AG04450 (cell line): ENCODE measurements around the gene TAF1B. TPM values are rescaled to one million over a fixed set of nuclear protein-coding genes. Genes with fewer than 3 reads are reported as not detected.
"Not testable (repeated sequence)": the region's sequence is repeated elsewhere in the genome, so short reads cannot be mapped to it uniquely, and the experiment has no call there.

Experiments used
- CTCF ChIA-PET: fragments of 300-600, 350-600 bp; formaldehyde crosslinking; extraction: SDS; loops from one replicate; lab custom pipeline; 2022; ENCODE audit warnings: antibody characterized with exemption, inconsistent platforms; lab: Charles Lee
- POLR2A ChIA-PET: fragments of 350-600 bp; formaldehyde crosslinking; extraction: SDS; loops from one replicate; lab custom pipeline; 2021; ENCODE audit warnings: antibody characterized with exemption, inconsistent platforms; lab: Yijun Ruan, JAX
- DNase-seq: peaks from one replicate; pipeline ENCODE4 v3.0.0-alpha.2; 2011; ENCODE audit warnings: low read depth, low spot score
- H3K27ac ChIP-seq: one replicate; pipeline ENCODE4 v1.5.1; 2012; ENCODE audit warnings: low read depth, low read length, control low read depth
- H3K27me3 ChIP-seq: one replicate; pipeline ENCODE4 v1.6.0; 2012; ENCODE audit warnings: low read length; ENCODE audit not compliant: control insufficient read depth, insufficient read depth
- H3K4me3 ChIP-seq: 2 replicates; pipeline ENCODE4 v1.5.1; 2011; ENCODE audit warnings: mild to moderate bottlenecking, low read depth, low read length, control low read depth
- H3K9me3 ChIP-seq: 2 replicates; pipeline ENCODE4 v1.5.1; 2012; ENCODE audit warnings: low read length; ENCODE audit not compliant: control insufficient read depth, insufficient read depth
- polyA plus RNA-seq: library from polyadenylated mRNA; depleted of rRNA; stranded (reverse); fragments of >200 nt; gene quantifications from 2 replicates; pipeline ENCODE4 v1.2.3, GENCODE V29; 2011
- TF ChIP-seq, protein P1 (sequence below): IDR thresholded peaks from 2 replicates; pipeline ENCODE4 v1.5.1; 2011; ENCODE audit warnings: low read depth, low read length, control low read depth, inconsistent platforms

The TAF1B gene
- polyA plus RNA-seq, 1 experiment = 25.8 TPM

DNA sequence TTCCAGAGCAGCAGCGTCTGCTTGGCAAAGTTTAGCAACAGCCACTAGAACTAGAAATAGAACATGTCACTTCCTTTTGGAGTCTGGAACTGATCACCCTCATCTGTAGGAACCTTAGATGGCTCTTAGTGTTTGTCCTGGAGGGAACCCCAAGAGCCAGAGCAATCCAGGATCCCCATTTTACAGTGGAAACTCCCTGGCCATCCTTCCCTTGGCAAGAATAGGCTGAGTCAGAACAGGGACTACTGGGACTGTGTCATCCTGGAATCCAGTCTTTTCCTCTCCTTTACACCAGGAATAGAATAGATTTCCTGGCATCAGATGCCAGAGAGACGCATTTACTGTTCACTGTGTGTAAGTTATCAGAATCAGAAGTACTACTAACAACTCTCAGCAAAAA, 75.0 kb downstream of the TAF1B start:
- ChIA-PET CTCF (no interaction called here), POLR2A (no interaction called here)
- Histone ChIP-seq H3K4me3 (no peak overlapping the region), H3K27ac (no peak overlapping the region), H3K27me3 (no peaks in the 10 kb centered on the region), H3K9me3 (no peaks in the 10 kb centered on the region)
- TF ChIP-seq, protein P1, sequence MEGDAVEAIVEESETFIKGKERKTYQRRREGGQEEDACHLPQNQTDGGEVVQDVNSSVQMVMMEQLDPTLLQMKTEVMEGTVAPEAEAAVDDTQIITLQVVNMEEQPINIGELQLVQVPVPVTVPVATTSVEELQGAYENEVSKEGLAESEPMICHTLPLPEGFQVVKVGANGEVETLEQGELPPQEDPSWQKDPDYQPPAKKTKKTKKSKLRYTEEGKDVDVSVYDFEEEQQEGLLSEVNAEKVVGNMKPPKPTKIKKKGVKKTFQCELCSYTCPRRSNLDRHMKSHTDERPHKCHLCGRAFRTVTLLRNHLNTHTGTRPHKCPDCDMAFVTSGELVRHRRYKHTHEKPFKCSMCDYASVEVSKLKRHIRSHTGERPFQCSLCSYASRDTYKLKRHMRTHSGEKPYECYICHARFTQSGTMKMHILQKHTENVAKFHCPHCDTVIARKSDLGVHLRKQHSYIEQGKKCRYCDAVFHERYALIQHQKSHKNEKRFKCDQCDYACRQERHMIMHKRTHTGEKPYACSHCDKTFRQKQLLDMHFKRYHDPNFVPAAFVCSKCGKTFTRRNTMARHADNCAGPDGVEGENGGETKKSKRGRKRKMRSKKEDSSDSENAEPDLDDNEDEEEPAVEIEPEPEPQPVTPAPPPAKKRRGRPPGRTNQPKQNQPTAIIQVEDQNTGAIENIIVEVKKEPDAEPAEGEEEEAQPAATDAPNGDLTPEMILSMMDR = no peak
- no peak for DNase-seq

DNA sequence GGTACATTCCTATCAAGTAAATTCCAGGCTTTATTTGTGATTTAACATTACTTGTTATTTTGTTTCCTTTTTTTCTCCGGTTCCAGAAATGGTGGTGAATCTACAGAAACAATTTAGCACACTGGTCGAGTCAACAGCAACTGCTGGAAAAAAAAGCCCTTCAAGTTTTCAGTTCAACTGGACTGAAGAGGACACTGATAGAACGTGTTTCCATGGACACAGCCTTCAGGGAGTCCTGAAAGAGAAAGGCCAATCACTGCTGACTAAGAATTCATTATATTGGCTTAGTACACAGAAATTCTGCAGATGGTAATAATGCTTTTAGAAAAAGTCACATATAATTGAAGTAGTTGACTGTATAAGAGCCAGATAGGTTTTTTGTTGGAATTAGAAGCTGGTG, 76.2 kb downstream of the TAF1B start:
- ChIA-PET CTCF (no interaction called here), POLR2A (no interaction called here)
- no peak overlapping the region for H3K4me3 ChIP-seq
- TF ChIP-seq, protein P1 = no peak
- H3K27ac ChIP-seq = no peak overlapping the region
- no peak for DNase-seq
- H3K9me3 ChIP-seq = no peaks in the 10 kb centered on the region
- H3K27me3 ChIP-seq = no peaks in the 10 kb centered on the region

DNA sequence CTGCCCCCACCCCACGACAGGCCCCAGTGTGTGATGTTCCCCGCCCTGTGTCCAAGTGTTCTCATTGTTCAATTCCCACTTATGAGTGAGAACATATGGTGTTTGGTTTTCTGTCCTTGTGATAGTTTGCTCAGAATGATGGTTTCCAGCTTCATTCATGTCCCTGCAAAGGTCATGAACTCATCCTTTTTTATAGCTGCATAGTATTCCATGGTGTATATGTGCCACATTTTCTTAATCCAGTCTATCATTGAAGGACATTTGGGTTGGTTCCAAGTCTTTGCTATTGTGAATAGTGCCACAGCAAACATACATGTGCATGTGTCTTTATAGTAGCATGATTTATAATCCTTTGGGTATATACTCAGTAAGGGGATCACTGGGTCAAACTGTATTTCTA, 83.7 kb downstream of the TAF1B start:
- H3K4me3 ChIP-seq, H3K9me3 ChIP-seq, DNase-seq, H3K27ac ChIP-seq, POLR2A ChIA-PET, H3K27me3 ChIP-seq, CTCF ChIA-PET: not testable (repeated sequence)

DNA sequence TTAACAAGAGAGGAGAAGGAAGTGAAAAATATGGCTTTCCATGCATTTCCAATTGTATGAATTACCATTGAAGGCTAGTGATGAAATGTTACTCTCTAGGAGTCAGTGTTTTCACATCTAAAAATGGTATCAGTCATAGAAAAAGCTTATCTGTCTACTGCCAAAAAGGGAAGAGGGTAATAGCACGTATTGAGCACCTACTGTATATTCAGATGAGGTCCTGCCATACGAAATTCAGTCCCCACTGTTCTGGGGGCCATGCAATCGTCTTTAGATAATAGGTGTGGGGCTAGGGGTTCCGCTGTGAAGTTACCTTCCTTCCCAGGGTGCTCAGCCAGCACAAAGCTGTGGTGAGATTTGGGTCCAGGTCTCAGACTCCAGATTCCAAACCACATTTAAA, 94.0 kb downstream of the TAF1B start:
- H3K27me3 ChIP-seq = no peaks in the 10 kb centered on the region
- ChIA-PET POLR2A (no interaction called here), CTCF (no interaction called here)
- no peak overlapping the region for H3K4me3 ChIP-seq
- H3K9me3 ChIP-seq = no peaks in the 10 kb centered on the region
- no peak for DNase-seq
- H3K27ac ChIP-seq = no peak overlapping the region
- TF ChIP-seq, protein P1 = no peak

DNA sequence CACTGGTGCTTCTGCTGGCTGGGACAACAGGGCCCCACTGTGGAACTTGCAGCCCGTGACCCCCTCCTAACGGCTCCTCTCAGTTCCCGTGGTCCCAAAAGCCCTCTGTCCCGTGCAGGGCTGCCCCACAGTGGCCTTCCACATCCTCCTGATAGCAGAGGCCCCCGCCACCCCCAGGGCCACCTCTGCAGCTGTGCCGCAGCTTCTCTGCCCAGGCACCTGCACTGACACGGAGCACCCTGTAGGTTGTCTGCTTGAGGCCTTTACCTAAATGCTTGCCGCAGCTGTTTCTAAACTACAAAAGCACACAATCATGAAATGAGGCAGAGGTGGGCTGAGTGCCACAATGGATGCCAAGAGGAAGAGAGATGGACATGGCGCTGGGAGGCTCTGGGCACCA, 94.7 kb downstream of the TAF1B start:
- H3K9me3 ChIP-seq = no peaks in the 10 kb centered on the region
- no peak overlapping the region for H3K27ac ChIP-seq
- CTCF ChIA-PET = no interaction called here
- TF ChIP-seq, protein P1 = no peak
- DNase-seq = no peak
- no peak overlapping the region for H3K4me3 ChIP-seq
- H3K27me3 ChIP-seq = no peaks in the 10 kb centered on the region
- POLR2A ChIA-PET = no interaction called here
